Measurements from ENCODE around the gene KCNJ6.

- no peak for TF ChIP-seq CTCF (conservative IDR thresholded peaks at IDR 0.05; ENCODE audit: low read length)
- no peak for TF ChIP-seq EZH2phosphoT487 (IDR thresholded peaks at IDR 0.05; ENCODE audit: borderline replicate concordance, low read depth, low read length)
These were observed 357.5 kb downstream of the KCNJ6 start for GRCh38 chr21:37558676-37559211.
